ENCODE measurements around the gene ZFYVE28. TPM values are rescaled to one million over a fixed set of nuclear protein-coding genes. Genes with fewer than 3 reads are reported as not detected.
A peak's percentile ranks its signal among the peaks of the same experiment; 100 is the strongest.

Gene ZFYVE28
- total and polyA plus RNA-seq, 2 of the 8 experiments (the other 6 are each of a cell fraction or from before 2014, with no cell fraction given) = 1.7 to 4.9 TPM

DNA sequence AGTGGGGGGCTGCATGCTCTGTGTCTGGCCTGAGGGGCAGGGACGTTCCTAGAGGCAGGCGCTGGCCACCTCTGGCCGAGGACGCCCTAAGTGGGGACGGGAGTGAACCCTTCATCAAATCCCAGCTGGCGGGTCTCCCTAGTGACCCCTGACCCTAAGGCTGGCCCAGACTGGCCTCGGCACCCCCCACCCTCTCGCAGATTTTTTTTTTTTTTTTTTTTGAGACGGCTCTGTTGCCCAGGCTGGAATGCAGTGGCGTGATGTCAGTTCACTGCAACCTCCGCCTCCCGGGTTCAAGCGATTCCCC lies 155.5 kb downstream of the ZFYVE28 start:
- Histone ChIP-seq H2AK5ac (ENCODE audit: low read depth, low read length) (no peak overlapping the region), H2BK12ac (ENCODE audit: low read depth, low read length) (no peak overlapping the region), H3K4me2 (ENCODE audit: insufficient read depth in 1 of 2, low read depth in 2 of 2, low read length in 2 of 2) (peak overlapping the region; percentile 65 to 96), H4K5ac (ENCODE audit: insufficient read length, low read depth, low read length) (no peak overlapping the region), H3K27me3 (replicated peaks in 1 of 4; ENCODE audit: control insufficient read depth in 3 of 4, extremely low read depth in 1 of 4, insufficient read depth in 3 of 4, low read length in 3 of 4) (no peaks in the 10 kb centered on the region), H3K79me2 (ENCODE audit: control insufficient read depth in 1 of 2, insufficient read depth in 2 of 2, low read length in 2 of 2) (no peaks in the 10 kb centered on the region), H3K14ac (ENCODE audit: insufficient read length) (no peak overlapping the region), H3K9ac (replicated peaks in 1 of 4; ENCODE audit: extremely low read depth in 1 of 4, low read depth in 3 of 4, low read length in 3 of 4) (no peak overlapping the region), H3K4me1 (replicated peaks in 1 of 4; ENCODE audit: control insufficient read depth in 3 of 4, insufficient read depth in 4 of 4, low read length in 3 of 4) (peaks cover 0 to 9% (median 4%) of the 10 kb centered on the region in 4 experiments; a peak in 5 of 7 replicates), H3K27ac (ENCODE audit: low read depth, low read length) (no peak overlapping the region), H4K8ac (ENCODE audit: extremely low read depth, insufficient read depth, low read length) (peak overlapping the region; percentile 85; the same call in 1 of the 2 replicates), H2BK5ac (ENCODE audit: low read depth, low read length) (no peak overlapping the region), H4K91ac (replicated peaks; ENCODE audit: insufficient read length, low read length) (peak overlapping the region; percentile 10), H3K4ac (replicated peaks; ENCODE audit: insufficient read length, low read depth, low read length) (no peak overlapping the region), H3K23ac (ENCODE audit: insufficient read length) (no peak overlapping the region), H2BK120ac (replicated peaks; ENCODE audit: low read depth, low read length) (no peak overlapping the region), H3K23me2 (ENCODE audit: low read depth, low read length) (peaks cover 10% of the 10 kb centered on the region; the same call in 1 of the 2 replicates), H4K20me1 (replicated peaks in 1 of 2; ENCODE audit: control insufficient read depth in 1 of 2, insufficient read depth in 2 of 2, low read length in 2 of 2) (peaks cover 0 to 6% of the 10 kb centered on the region in 2 experiments), H2BK15ac (ENCODE audit: low read length) (no peak overlapping the region), H3K56ac (replicated peaks; ENCODE audit: insufficient read length, low read depth, low read length) (no peak overlapping the region), H2AFZ (ENCODE audit: low read length) (no peak overlapping the region), H3K36me3 (ENCODE audit: control insufficient read depth in 2 of 4, insufficient read depth in 4 of 4, low read length in 3 of 4) (no peaks in the 10 kb centered on the region; a peak in 1 of 8 replicates), H3K9me3 (ENCODE audit: insufficient read depth in 2 of 2, low read depth in 1 of 2, low read length in 1 of 2) (no peaks in the 10 kb centered on the region), H3K18ac (ENCODE audit: extremely low read depth, low read length) (no peak overlapping the region), H3K79me1 (ENCODE audit: low read depth, low read length) (no peaks in the 10 kb centered on the region), H2BK20ac (ENCODE audit: low read length) (no peak overlapping the region), H3K4me3 (ENCODE audit: extremely low read depth in 1 of 4, insufficient read depth in 2 of 4, low read depth in 3 of 4, low read length in 4 of 4) (peak overlapping the region; percentile 40 to 76 (median 54))
- ChIA-PET POLR2A (ENCODE audit: partially characterized antibody) (interaction anchor here (1.0 to 1.3 kb wide), 2 partner anchors 72 to 74 kb away, joined by 3 read pairs; no protein-coding TSS in a partner anchor), CTCF (ENCODE audit: partially characterized antibody) (interaction anchor here (2.2 kb wide), 1 partner anchor 42 kb away, joined by 6 read pairs; no protein-coding TSS in a partner anchor)
- DNase-seq (ENCODE audit: low read depth in 1 of 2, low spot score in 2 of 2) (no peak), FAIRE-seq (no peak)
- WGBS, 2 experiments (ENCODE audit: extremely low coverage in 1 of 2, insufficient coverage in 1 of 2, insufficient read length in 1 of 2, insufficient replicate concordance in 2 of 2, low coverage in 1 of 2, low lambda C conversion rate in 2 of 2, missing lambda C conversion rate in 1 of 2) = 51% methylated on average over 9 of the region's 13 CpGs; no CpG with 5 or more reads in 1 of the 2 experiments
- TF ChIP-seq, protein P1, sequence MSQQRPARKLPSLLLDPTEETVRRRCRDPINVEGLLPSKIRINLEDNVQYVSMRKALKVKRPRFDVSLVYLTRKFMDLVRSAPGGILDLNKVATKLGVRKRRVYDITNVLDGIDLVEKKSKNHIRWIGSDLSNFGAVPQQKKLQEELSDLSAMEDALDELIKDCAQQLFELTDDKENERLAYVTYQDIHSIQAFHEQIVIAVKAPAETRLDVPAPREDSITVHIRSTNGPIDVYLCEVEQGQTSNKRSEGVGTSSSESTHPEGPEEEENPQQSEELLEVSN (IDR thresholded peaks at IDR 0.05) = no peak
- no peak for TF ChIP-seq TAF7 (optimal IDR thresholded peaks at IDR 0.05; ENCODE audit: borderline replicate concordance, low read depth, low read length)
- no peak for TF ChIP-seq KDM5A (IDR thresholded peaks at IDR 0.05; ENCODE audit: low read length)
- TF ChIP-seq, protein P2, sequence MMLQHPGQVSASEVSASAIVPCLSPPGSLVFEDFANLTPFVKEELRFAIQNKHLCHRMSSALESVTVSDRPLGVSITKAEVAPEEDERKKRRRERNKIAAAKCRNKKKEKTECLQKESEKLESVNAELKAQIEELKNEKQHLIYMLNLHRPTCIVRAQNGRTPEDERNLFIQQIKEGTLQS (IDR thresholded peaks at IDR 0.05; ENCODE audit: insufficient read depth, low read depth, low read length) = no peak
- TF ChIP-seq RAD21 (IDR thresholded peaks at IDR 0.05 in 1 of 2, conservative IDR thresholded peaks at IDR 0.05 in 1 of 2; ENCODE audit: low read depth in 2 of 2, low read length in 2 of 2) = no peak
- TF ChIP-seq KDM4A (IDR thresholded peaks at IDR 0.05; ENCODE audit: low read depth, low read length, severe bottlenecking) = no peak
- no peak for TF ChIP-seq CBX8 (IDR thresholded peaks at IDR 0.05; ENCODE audit: borderline replicate concordance, low read depth, low read length)
- TF ChIP-seq SUZ12 (IDR thresholded peaks at IDR 0.05; ENCODE audit: low read length) = no peak
- no peak for TF ChIP-seq PHF8 (conservative IDR thresholded peaks at IDR 0.05; ENCODE audit: low read depth, low read length)
- no peak for TF ChIP-seq GABPA (IDR thresholded peaks at IDR 0.05; ENCODE audit: borderline replicate concordance, insufficient read depth, low read length)
- TF ChIP-seq BCL11A (IDR thresholded peaks at IDR 0.05; ENCODE audit: low read depth in 2 of 2, low read length in 2 of 2) = no peak
- TF ChIP-seq SP4 (IDR thresholded peaks at IDR 0.05; ENCODE audit: low read length) = no peak

Data from H1 (cell line).